Keratinocyte (primary cell): ENCODE results near the gene GFM2. TPM values are rescaled to one million over a fixed set of nuclear protein-coding genes. Genes with fewer than 3 reads are reported as not detected.

Experiments used
- DNase-seq: peaks from one replicate; pipeline ENCODE4 v3.0.0-alpha.2; 2011; ENCODE audit warnings: low read depth, missing footprints, low spot score
- FAIRE-seq: peaks from 2 replicates; lab custom pipeline; 2011; peaks lifted over from hg19 to GRCh38; lab: Jason Lieb, UNC
- H2AFZ ChIP-seq: 2 replicates; pipeline ENCODE4 v1.6.0; 2012; ENCODE audit warnings: low read length, control low read depth, inconsistent platforms; ENCODE audit not compliant: control insufficient read depth
- H3K27ac ChIP-seq: 2 replicates; pipeline ENCODE4 v1.5.1; 2011; ENCODE audit warnings: low read length; ENCODE audit not compliant: control insufficient read depth, insufficient read depth
- H3K27me3 ChIP-seq: 3 replicates; pipeline ENCODE4 v1.6.0; 2011; ENCODE audit warnings: low read length; ENCODE audit not compliant: control insufficient read depth, insufficient read depth; ENCODE audit errors: extremely low read depth
- H3K36me3 ChIP-seq, 2 experiments: 2 replicates in 1 of 2; 3 replicates in 1 of 2; pipeline ENCODE4 v1.5.1; 2011; ENCODE audit warnings: low read length in 2 of 2, mild to moderate bottlenecking in 1 of 2; ENCODE audit not compliant: control insufficient read depth in 2 of 2, insufficient read depth in 2 of 2; ENCODE audit errors: extremely low read depth in 1 of 2
- H3K4me1 ChIP-seq: 3 replicates; pipeline ENCODE4 v1.5.1; 2011; ENCODE audit warnings: low read length; ENCODE audit not compliant: control insufficient read depth, insufficient read depth; ENCODE audit errors: extremely low read depth
- H3K4me2 ChIP-seq: 3 replicates; pipeline ENCODE4 v1.6.0; 2011; ENCODE audit warnings: low read depth, low read length; ENCODE audit not compliant: control insufficient read depth, insufficient read depth; ENCODE audit errors: extremely low read depth
- H3K4me3 ChIP-seq, 3 experiments: fragments of 200-600 bp in 1 of 3; sonication (generic) in 1 of 3; 2 replicates in 2 of 3; 3 replicates in 1 of 3; pipeline ENCODE4 v1.5.1; 2011 to 2016; ENCODE audit warnings: low read length in 3 of 3, mild to moderate bottlenecking in 3 of 3, control low read depth in 2 of 3, inconsistent platforms in 1 of 3, low read depth in 1 of 3, mixed read lengths in 1 of 3, mixed run types in 1 of 3, moderate library complexity in 1 of 3; ENCODE audit not compliant: control insufficient read depth in 2 of 3, insufficient read depth in 2 of 3; ENCODE audit errors: extremely low read depth in 1 of 3
- H3K79me2 ChIP-seq: 2 replicates; pipeline ENCODE4 v1.6.0; 2012; ENCODE audit warnings: low read length; ENCODE audit not compliant: control insufficient read depth, insufficient read depth
- H3K9ac ChIP-seq: 3 replicates; pipeline ENCODE4 v1.6.0; 2011; ENCODE audit warnings: low read length; ENCODE audit not compliant: control insufficient read depth, insufficient read depth; ENCODE audit errors: extremely low read depth
- H3K9me1 ChIP-seq: 3 replicates; pipeline ENCODE4 v1.6.0; 2011; ENCODE audit warnings: low read length; ENCODE audit not compliant: control insufficient read depth, insufficient read depth; ENCODE audit errors: extremely low read depth
- H3K9me3 ChIP-seq: 2 replicates; pipeline ENCODE4 v1.5.1; 2012; ENCODE audit warnings: low read depth, low read length; ENCODE audit not compliant: control insufficient read depth
- H4K20me1 ChIP-seq: 3 replicates; pipeline ENCODE4 v1.6.0; 2011; ENCODE audit warnings: low read length; ENCODE audit not compliant: control insufficient read depth, insufficient read depth; ENCODE audit errors: extremely low read depth
- EZH2 ChIP-seq: IDR thresholded peaks from one replicate; pipeline ENCODE4 v1.6.1; 2012; ENCODE audit warnings: inconsistent platforms, mild to moderate bottlenecking, low read length, moderate library complexity
- dilution Hi-C: fragments of 300-500 bp; cut with MboI; formaldehyde crosslinking; loops from one replicate; pipeline ENCODE4 v1.7.0; 2020; ENCODE audit warnings: low sequenced_read_pairs; ENCODE audit not compliant: extremely low pct_ligation_motif_present
- polyA plus RNA-seq, 5 experiments: library from polyadenylated mRNA; depleted of rRNA in 3 of 5; stranded (reverse) in 3 of 5; stranded (forward) in 1 of 5; unstranded in 1 of 5; fragments of >200 nt; gene quantifications; 1 replicate in 1 of 5; 2 replicates in 3 of 5; 3 replicates in 1 of 5; pipeline versions ENCODE4 v1.2.1 to v1.2.3, GENCODE V29; 2011 to 2012; ENCODE audit warnings: missing spikeins in 2 of 5, low read depth in 1 of 5, low replicate concordance in 1 of 5
- TF ChIP-seq, protein P1 (sequence below), 3 experiments: IDR thresholded peaks in 1 of 3; conservative IDR thresholded peaks in 1 of 3; optimal IDR thresholded peaks in 1 of 3; 2 replicates in 2 of 3; 3 replicates in 1 of 3; pipeline versions ENCODE3 to v1.5.1; 2011; ENCODE audit warnings: low read length in 3 of 3, mild to moderate bottlenecking in 3 of 3, moderate library complexity in 2 of 3, control low read depth in 1 of 3, inconsistent platforms in 1 of 3; ENCODE audit not compliant: insufficient read depth in 2 of 3; ENCODE audit errors: extremely low read depth in 1 of 3

The GFM2 gene
- polyA plus RNA-seq, 1 donor (not counting 4 experiments of a cell fraction or from before 2014, with no cell fraction given): 55.4 TPM

DNA sequence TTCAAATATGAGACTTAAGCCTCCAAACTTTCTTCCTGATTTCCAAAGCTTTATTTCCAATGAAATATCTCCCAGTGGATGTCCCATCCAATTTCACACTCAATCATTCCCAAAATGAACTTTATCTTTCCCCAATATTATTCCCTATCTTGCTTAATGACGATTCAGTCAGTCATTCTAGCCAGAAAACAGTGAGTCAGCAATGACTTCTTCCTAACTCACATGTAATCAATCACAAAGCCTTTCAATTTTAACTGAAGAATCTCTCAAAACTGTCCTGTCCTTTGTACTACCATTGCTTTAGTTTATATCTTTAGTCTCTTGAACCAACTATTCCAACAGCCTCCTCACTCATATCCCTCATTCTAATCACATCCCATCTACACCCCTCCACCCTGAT lies 35.0 kb upstream of the GFM2 start:
- DNase-seq (no peak), FAIRE-seq (peak; percentile 26)
- Histone ChIP-seq H3K79me2 (no peaks in the 10 kb centered on the region), H4K20me1 (no peaks in the 10 kb centered on the region), H3K36me3 (peaks cover 8 to 11% of the 10 kb centered on the region in 2 experiments), H3K9me3 (no peaks in the 10 kb centered on the region), H3K27me3 (no peaks in the 10 kb centered on the region), H2AFZ (no peak overlapping the region), H3K4me2 (no peak overlapping the region), H3K27ac (no peak overlapping the region), H3K4me3 (no peak overlapping the region), H3K9me1 (no peaks in the 10 kb centered on the region), H3K4me1 (peaks cover 10% of the 10 kb centered on the region), H3K9ac (no peak overlapping the region)
- dilution Hi-C loops: no loop called here
- TF ChIP-seq, protein P1, sequence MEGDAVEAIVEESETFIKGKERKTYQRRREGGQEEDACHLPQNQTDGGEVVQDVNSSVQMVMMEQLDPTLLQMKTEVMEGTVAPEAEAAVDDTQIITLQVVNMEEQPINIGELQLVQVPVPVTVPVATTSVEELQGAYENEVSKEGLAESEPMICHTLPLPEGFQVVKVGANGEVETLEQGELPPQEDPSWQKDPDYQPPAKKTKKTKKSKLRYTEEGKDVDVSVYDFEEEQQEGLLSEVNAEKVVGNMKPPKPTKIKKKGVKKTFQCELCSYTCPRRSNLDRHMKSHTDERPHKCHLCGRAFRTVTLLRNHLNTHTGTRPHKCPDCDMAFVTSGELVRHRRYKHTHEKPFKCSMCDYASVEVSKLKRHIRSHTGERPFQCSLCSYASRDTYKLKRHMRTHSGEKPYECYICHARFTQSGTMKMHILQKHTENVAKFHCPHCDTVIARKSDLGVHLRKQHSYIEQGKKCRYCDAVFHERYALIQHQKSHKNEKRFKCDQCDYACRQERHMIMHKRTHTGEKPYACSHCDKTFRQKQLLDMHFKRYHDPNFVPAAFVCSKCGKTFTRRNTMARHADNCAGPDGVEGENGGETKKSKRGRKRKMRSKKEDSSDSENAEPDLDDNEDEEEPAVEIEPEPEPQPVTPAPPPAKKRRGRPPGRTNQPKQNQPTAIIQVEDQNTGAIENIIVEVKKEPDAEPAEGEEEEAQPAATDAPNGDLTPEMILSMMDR (optimal IDR thresholded peaks at IDR 0.05 in 1 of 3, IDR thresholded peaks at IDR 0.05 in 1 of 3, conservative IDR thresholded peaks at IDR 0.05 in 1 of 3; ENCODE audit: extremely low read depth in 1 of 3, insufficient read depth in 2 of 3, low read length in 3 of 3): no peak
- TF ChIP-seq EZH2: no peak

DNA sequence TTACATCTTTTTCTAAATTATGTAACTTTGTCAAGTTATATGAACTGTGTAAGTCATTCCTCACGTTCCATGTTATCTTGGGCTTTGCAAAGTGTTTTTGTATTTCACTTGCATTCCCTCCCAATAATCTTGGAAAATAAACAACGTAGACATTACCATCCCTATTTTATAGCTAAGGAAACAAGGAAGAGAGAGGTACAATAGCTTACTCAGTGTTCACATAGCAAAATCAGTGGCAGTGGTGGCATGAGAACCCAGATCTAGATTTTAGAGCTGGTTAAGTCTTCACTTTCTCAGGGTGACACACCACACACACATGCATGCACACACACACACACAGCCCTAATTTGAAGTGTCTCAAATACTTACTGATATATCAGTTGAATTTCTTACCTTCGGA lies 34.3 kb upstream of the GFM2 start:
- Histone ChIP-seq H4K20me1 (no peaks in the 10 kb centered on the region), H3K79me2 (no peaks in the 10 kb centered on the region), H3K4me3 (no peak overlapping the region), H2AFZ (no peak overlapping the region), H3K27ac (no peak overlapping the region), H3K4me2 (no peak overlapping the region), H3K4me1 (peaks cover 10% of the 10 kb centered on the region), H3K27me3 (no peaks in the 10 kb centered on the region), H3K9me1 (no peaks in the 10 kb centered on the region), H3K9ac (no peak overlapping the region), H3K36me3 (peaks cover 8 to 12% of the 10 kb centered on the region in 2 experiments), H3K9me3 (no peaks in the 10 kb centered on the region)
- no peak for DNase-seq
- dilution Hi-C loops: no loop called here
- TF ChIP-seq EZH2: no peak
- peak; percentile 69 for FAIRE-seq
